ENCODE measurements around the gene WDCP.

DNA sequence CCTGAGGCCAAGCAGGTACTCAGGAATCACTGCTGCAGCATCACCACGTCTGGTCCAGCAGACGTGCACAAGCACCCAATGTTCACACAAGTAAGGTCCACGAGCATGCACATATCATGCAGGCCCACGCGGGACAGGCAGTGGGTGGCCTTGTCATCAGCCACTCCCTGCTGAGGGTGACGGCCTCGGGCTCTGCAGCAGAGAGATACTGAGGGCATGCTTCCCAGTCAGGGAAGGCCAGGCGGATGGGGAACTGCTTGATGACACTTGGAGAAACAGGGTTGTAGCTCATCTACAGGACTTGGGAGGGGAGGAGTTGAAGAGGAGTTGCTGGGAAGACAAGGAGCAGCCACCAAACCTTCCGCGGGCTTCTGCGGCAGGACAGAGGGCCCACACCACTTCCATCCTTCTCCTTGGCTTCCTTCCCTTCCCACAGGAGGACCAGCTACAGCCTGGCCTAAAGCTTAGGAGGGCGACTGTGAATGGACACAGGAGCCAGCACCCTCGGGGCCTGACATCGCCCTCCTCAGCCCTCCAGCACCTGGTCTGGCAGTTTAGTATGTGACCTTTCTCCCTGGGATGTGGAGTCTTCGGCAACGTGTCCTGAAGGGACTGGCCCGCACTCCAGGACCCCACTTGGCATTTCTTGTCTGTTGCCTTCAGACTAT, 22.1 kb downstream of the WDCP start:
- no peak for TF ChIP-seq ISL1 (CRISPR knock-in tag; IDR thresholded peaks at IDR 0.05)
- no peak for TF ChIP-seq GLIS3 (CRISPR knock-in tag; IDR thresholded peaks at IDR 0.05)
- TF ChIP-seq TOX (CRISPR knock-in tag; IDR thresholded peaks at IDR 0.05; ENCODE audit: borderline replicate concordance), result no peak
- TF ChIP-seq ZNF70 (CRISPR knock-in tag; IDR thresholded peaks at IDR 0.05), result no peak
- no peak for TF ChIP-seq ZFP30 (CRISPR knock-in tag; IDR thresholded peaks at IDR 0.05)
- no peak for TF ChIP-seq ESRRG (CRISPR knock-in tag; IDR thresholded peaks at IDR 0.05)
- no peak for TF ChIP-seq ZNF565 (CRISPR knock-in tag; conservative IDR thresholded peaks at IDR 0.05; ENCODE audit: low read depth)
- TF ChIP-seq, protein P1, sequence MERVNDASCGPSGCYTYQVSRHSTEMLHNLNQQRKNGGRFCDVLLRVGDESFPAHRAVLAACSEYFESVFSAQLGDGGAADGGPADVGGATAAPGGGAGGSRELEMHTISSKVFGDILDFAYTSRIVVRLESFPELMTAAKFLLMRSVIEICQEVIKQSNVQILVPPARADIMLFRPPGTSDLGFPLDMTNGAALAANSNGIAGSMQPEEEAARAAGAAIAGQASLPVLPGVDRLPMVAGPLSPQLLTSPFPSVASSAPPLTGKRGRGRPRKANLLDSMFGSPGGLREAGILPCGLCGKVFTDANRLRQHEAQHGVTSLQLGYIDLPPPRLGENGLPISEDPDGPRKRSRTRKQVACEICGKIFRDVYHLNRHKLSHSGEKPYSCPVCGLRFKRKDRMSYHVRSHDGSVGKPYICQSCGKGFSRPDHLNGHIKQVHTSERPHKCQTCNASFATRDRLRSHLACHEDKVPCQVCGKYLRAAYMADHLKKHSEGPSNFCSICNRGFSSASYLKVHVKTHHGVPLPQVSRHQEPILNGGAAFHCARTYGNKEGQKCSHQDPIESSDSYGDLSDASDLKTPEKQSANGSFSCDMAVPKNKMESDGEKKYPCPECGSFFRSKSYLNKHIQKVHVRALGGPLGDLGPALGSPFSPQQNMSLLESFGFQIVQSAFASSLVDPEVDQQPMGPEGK (CRISPR knock-in tag; IDR thresholded peaks at IDR 0.05; ENCODE audit: borderline replicate concordance), result no peak
- TF ChIP-seq, protein P2, sequence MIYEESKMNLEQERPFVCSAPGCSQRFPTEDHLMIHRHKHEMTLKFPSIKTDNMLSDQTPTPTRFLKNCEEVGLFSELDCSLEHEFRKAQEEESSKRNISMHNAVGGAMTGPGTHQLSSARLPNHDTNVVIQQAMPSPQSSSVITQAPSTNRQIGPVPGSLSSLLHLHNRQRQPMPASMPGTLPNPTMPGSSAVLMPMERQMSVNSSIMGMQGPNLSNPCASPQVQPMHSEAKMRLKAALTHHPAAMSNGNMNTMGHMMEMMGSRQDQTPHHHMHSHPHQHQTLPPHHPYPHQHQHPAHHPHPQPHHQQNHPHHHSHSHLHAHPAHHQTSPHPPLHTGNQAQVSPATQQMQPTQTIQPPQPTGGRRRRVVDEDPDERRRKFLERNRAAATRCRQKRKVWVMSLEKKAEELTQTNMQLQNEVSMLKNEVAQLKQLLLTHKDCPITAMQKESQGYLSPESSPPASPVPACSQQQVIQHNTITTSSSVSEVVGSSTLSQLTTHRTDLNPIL (CRISPR knock-in tag; IDR thresholded peaks at IDR 0.05; ENCODE audit: low read depth), result no peak
- no peak for TF ChIP-seq ZFP3 (CRISPR knock-in tag; IDR thresholded peaks at IDR 0.05)
- TF ChIP-seq, protein P3, sequence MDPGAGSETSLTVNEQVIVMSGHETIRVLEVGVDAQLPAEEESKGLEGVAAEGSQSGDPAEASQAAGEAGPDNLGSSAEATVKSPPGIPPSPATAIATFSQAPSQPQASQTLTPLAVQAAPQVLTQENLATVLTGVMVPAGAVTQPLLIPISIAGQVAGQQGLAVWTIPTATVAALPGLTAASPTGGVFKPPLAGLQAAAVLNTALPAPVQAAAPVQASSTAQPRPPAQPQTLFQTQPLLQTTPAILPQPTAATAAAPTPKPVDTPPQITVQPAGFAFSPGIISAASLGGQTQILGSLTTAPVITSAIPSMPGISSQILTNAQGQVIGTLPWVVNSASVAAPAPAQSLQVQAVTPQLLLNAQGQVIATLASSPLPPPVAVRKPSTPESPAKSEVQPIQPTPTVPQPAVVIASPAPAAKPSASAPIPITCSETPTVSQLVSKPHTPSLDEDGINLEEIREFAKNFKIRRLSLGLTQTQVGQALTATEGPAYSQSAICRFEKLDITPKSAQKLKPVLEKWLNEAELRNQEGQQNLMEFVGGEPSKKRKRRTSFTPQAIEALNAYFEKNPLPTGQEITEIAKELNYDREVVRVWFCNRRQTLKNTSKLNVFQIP (CRISPR knock-in tag; IDR thresholded peaks at IDR 0.05; ENCODE audit: borderline replicate concordance, low read depth), result no peak
- no peak for TF ChIP-seq RARB (CRISPR knock-in tag; IDR thresholded peaks at IDR 0.05)
- TF ChIP-seq ARNTL (CRISPR knock-in tag; IDR thresholded peaks at IDR 0.05; ENCODE audit: borderline replicate concordance, low read depth), result no peak
